ENCODE measurements around the gene CST4.

CST4 gene

DNA sequence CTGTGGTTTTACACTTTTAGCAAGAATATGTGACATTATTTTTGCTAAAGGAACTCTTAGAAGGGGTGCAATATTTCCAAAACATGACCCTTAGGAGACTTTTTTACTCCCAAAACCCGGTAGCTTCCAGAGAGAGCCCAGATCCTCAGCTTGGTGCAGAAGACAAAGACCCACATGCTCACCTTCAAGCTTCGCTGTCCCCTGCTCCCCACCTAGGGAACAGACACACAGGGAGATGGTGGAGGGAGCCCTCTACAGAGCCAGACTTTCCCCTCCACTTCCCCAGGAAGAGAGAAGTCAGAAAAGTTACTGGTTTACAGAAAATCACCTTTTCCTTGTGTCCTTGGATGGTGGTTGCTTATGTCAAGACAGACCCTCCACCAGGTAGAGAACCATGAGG lies 5.0 kb downstream of the CST4 start:
- TF ChIP-seq TEAD4 (IDR thresholded peaks at IDR 0.05), result no peak
- TF ChIP-seq EP300 (IDR thresholded peaks at IDR 0.05; ENCODE audit: borderline replicate concordance), result no peak
- TF ChIP-seq, protein P1, sequence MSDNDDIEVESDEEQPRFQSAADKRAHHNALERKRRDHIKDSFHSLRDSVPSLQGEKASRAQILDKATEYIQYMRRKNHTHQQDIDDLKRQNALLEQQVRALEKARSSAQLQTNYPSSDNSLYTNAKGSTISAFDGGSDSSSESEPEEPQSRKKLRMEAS (IDR thresholded peaks at IDR 0.05), result no peak

DNA sequence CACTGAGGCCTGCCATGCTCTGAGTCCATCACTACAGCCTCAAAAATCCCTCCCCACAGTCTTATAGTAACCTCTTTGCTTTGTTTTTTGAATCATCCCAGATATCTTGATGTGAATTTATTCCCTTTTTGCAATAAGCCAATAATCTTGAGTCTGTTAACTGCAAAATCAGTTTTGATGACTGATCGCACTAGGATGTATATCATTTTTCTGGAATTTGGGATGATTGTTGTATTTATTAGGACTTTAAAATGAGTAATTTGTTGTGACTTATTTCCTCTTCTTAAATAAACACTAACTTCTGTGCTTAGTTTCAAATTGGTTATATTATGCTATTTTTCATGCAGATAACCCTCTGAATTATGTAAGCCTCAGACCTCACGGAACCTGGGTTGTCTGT lies 5.6 kb downstream of the CST4 start:
- TF ChIP-seq CEBPB (IDR thresholded peaks at IDR 0.05), result no peak
- no peak for TF ChIP-seq EGR1 (IDR thresholded peaks at IDR 0.05)
- TF ChIP-seq, protein P2, sequence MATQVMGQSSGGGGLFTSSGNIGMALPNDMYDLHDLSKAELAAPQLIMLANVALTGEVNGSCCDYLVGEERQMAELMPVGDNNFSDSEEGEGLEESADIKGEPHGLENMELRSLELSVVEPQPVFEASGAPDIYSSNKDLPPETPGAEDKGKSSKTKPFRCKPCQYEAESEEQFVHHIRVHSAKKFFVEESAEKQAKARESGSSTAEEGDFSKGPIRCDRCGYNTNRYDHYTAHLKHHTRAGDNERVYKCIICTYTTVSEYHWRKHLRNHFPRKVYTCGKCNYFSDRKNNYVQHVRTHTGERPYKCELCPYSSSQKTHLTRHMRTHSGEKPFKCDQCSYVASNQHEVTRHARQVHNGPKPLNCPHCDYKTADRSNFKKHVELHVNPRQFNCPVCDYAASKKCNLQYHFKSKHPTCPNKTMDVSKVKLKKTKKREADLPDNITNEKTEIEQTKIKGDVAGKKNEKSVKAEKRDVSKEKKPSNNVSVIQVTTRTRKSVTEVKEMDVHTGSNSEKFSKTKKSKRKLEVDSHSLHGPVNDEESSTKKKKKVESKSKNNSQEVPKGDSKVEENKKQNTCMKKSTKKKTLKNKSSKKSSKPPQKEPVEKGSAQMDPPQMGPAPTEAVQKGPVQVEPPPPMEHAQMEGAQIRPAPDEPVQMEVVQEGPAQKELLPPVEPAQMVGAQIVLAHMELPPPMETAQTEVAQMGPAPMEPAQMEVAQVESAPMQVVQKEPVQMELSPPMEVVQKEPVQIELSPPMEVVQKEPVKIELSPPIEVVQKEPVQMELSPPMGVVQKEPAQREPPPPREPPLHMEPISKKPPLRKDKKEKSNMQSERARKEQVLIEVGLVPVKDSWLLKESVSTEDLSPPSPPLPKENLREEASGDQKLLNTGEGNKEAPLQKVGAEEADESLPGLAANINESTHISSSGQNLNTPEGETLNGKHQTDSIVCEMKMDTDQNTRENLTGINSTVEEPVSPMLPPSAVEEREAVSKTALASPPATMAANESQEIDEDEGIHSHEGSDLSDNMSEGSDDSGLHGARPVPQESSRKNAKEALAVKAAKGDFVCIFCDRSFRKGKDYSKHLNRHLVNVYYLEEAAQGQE (IDR thresholded peaks at IDR 0.05; ENCODE audit: low read depth), result no peak

DNA sequence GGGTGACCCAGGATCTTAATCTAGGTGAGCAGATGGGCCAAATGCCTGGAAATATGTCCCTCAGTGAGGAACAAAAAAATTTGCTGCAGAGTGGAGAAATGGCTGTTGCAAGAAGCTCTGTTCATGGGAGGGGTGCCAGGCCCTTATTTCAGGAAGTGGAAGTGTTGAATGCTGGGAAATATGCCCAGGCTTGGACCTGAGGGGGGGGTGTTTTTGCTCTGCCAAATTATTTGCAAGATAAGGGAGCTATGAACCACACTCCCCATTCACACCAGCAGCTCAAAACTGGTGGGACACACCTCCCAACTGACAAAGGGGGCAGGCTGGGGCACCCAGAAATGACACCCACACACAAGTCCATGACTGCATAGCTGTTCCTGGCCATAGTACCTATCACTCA lies 8.7 kb downstream of the CST4 start:
- no peak for TF ChIP-seq CEBPB (IDR thresholded peaks at IDR 0.05)
- no peak for TF ChIP-seq NFIC (IDR thresholded peaks at IDR 0.05)

DNA sequence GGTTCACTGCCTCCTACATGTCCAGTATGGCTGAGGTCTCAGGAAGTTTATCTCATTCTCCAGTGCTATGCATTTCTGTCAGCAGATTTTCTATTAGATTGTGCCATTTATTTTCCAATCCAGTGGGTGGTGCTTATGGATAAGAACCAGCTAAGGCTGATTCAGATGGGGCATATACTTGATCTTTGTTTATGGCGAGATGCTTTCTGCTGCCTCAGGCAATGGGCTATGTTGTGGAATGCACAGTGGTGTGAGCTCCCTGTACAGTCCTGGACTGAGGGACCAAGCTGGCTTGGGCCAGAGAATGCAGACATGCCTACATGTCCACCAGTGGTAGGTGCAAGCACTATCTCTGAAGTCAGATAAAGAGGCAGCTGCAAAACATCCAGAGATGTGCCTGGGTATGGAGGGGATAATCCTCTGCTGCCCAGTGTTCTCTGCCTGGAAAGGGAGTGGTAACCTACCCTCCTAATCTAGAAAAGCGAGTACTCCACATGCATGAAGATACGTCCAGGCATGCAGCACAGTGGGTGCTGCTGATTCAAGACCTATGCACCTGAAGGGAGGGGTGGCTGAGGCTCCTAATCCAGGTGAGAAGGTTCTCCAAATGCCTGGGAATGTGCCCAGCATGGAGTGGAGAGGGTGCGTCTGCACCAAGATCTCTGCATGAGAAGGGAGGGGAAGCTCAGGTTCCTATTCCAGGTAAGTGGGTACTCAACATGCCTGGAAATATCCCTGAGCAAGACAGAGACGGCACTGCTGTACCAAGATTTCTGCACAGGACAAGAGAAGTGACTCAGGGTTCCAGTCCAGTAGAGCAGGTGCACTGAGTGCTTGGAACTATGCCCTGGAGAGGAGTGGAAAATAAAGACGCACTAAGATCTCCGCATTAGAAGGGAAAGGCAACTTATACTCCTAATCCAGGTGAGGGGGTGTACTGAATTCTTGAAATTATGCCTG lies 9.4 kb downstream of the CST4 start:
- TF ChIP-seq ZBTB7A (IDR thresholded peaks at IDR 0.05; ENCODE audit: low read depth), result no peak
- TF ChIP-seq, protein P2 (IDR thresholded peaks at IDR 0.05; ENCODE audit: low read depth), result no peak
- TF ChIP-seq YY1 (IDR thresholded peaks at IDR 0.05; ENCODE audit: low read depth), result no peak
- no peak for TF ChIP-seq TCF12 (IDR thresholded peaks at IDR 0.05; ENCODE audit: low read depth)
- no peak for TF ChIP-seq TEAD4 (IDR thresholded peaks at IDR 0.05)
- no peak for TF ChIP-seq EGR1 (IDR thresholded peaks at IDR 0.05)
- TF ChIP-seq RAD21 (IDR thresholded peaks at IDR 0.05; ENCODE audit: low read depth), result no peak

DNA sequence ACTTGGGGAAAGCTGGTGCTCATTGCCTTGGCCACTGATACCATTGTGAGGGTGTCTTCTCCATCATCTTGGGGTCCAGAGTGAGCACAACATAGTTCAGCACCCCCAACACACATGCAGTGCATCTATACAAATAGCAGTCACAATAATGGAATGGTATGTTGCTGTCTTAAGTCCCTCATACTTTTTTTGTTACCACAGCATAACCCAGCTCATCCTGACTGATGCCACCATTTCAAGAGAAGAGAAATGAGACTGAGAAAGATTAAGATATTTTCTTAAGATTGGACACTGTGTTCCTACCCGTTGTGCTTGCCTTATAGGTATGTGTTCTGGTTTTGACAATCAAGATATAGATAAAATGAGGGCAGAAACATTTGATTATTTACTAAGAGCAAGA lies 15.6 kb downstream of the CST4 start:
- TF ChIP-seq FOXM1 (IDR thresholded peaks at IDR 0.05; ENCODE audit: borderline replicate concordance, low read depth) (no peak), TEAD4 (IDR thresholded peaks at IDR 0.05) (no peak), ZBTB7A (IDR thresholded peaks at IDR 0.05; ENCODE audit: low read depth) (no peak)
- TF ChIP-seq, protein P1 (IDR thresholded peaks at IDR 0.05), result no peak

DNA sequence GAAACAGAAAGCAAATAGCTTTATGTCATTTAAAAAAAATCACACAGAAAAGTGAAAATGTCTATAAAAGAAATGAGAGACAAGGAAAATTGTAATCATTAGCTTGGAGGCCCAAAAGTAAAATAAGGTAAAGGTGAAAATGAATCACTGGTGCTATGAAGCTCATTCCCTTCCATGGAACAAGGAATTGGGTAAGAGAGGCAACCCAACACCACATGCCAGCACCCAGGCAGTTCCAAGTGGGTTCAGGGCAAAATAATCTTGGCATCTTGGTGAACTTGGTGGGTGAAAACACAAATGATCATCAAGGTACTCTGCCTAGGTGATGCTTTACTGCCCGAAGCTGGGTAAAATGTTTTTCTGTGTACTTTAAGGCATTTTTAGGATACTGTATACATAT lies 16.7 kb downstream of the CST4 start:
- no peak for TF ChIP-seq EGR1 (IDR thresholded peaks at IDR 0.05)
- no peak for TF ChIP-seq CEBPB (IDR thresholded peaks at IDR 0.05)
- TF ChIP-seq, protein P2 (IDR thresholded peaks at IDR 0.05; ENCODE audit: low read depth), result no peak
- TF ChIP-seq TCF12 (IDR thresholded peaks at IDR 0.05; ENCODE audit: low read depth), result no peak
- TF ChIP-seq FOXM1 (IDR thresholded peaks at IDR 0.05; ENCODE audit: borderline replicate concordance, low read depth), result no peak
- no peak for TF ChIP-seq TAF1 (IDR thresholded peaks at IDR 0.05; ENCODE audit: low read depth)
- TF ChIP-seq, protein P1 (IDR thresholded peaks at IDR 0.05), result no peak
- TF ChIP-seq ZBTB7A (IDR thresholded peaks at IDR 0.05; ENCODE audit: low read depth), result no peak
- TF ChIP-seq, protein P3, sequence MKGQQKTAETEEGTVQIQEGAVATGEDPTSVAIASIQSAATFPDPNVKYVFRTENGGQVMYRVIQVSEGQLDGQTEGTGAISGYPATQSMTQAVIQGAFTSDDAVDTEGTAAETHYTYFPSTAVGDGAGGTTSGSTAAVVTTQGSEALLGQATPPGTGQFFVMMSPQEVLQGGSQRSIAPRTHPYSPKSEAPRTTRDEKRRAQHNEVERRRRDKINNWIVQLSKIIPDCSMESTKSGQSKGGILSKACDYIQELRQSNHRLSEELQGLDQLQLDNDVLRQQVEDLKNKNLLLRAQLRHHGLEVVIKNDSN (IDR thresholded peaks at IDR 0.05), result no peak
- TF ChIP-seq YY1 (IDR thresholded peaks at IDR 0.05; ENCODE audit: low read depth), result no peak
- no peak for TF ChIP-seq RAD21 (IDR thresholded peaks at IDR 0.05; ENCODE audit: low read depth)
